Stimulated activated CD4-positive, alpha-beta T cell treated with anti-CD3 and anti-CD28 coated beads, Interleukin-4, amount 100 ng/mL, for 24 hours (primary cell): ENCODE results near the gene BDH1.
A peak's percentile ranks its signal among the peaks of the same experiment; 100 is the strongest.
"Not testable (repeated sequence)": the region's sequence is repeated elsewhere in the genome, so short reads cannot be mapped to it uniquely, and the experiment has no call there.

Experiments used
- DNase-seq: peaks from one replicate; pipeline ENCODE4 v3.0.0-alpha.2; 2020

BDH1 gene

DNA sequence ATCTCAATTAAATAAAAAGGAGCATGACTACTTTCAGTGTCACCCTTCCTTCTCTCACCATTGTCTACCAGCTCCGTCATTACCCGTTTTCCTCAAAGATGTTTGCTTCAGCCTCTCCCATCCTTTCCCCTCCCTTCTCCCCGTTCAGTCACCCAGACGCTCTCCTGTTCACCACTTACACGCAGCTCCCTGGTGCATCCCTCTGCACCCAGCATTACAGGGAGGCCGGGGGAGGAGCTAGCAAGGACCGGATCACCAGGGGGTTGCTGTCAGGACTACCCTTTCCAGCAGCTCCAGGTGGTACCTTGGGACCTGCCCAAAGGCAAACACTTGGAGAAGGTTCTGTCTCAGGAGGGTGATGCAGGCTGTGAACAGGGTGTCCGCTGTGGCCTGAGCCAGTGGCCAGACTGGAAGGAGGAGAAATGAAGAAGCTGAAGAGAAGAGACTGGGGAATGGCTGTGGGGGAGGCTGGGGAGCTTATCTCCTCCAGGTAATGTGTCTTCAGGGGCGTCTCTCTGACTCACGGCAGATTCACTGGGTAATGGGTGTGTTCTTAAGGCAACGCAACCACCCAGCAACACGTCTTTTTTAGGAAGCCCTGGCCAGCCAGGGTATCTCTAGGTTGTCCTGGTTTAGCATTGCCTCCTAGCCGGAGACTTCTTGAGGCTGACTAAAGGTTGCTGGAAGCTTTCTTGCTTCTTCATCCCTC, 21.8 kb upstream of the BDH1 start:
- no peak for DNase-seq

DNA sequence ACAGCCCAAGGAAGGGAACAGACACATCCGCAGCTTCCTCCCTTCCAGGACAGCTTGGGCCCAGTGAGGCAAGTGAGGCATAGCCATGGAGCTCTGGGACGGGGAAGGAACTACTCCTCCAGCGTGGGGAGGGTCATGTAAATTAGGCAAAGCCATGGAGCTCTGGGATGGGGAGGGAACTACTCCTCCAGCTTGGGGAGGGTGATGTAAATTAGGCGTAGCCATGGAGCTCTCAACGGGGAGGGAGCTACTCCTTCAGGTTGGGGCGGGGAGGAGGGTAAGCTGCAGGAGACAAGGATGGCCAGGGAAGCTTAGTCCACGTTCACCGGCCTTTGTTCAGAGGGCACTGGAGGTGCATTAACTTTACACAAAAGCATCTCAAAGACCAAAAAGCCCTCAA, 21.1 kb upstream of the BDH1 start:
- DNase-seq = no peak

DNA sequence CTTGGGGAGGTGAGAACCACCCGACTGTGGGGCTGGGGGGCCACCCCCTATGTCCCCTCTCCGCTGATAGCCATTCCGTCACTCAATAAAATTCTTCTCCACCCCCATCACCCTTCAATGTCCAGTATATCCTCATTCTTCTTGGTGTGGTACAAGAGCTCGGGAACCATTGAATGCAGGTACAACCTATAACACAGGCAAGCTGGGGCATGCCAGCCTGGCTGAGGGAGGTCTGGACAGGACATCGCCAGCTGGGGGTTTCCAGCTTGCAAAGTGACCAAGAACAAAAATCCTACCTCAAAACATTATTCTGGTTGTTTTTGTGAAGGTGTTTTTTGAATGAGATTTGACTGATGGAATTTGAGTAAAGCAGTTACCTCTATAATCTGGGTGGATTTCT, 19.6 kb upstream of the BDH1 start:
- DNase-seq = no peak

DNA sequence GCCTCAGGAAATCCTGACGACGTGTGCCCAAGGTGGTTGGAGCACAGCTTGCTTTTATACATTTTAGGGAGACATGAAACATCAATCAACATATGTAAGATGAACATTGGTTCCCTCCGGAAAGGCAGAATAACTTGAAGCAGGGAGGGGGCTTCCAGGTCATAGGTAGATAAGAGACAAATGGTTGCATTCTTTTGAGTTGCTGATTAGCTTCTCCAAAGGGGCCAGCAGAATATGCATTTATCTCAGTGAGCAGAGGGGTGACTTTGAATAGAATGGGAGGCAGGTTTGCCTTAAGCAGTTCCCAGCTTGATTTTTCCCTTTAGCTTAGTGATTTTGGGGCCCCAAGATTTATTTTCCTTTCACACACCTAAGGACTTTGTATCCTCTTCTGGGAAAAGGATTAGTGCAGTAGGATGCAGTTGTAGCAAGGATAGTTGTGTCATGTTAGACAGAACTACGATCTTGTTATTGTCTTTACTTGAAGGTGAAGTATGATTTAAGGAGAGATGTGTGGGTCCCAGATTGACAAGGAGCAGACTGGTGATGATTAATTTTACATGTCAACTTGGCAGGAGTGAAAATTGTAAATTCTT, 18.7 kb upstream of the BDH1 start:
- DNase-seq = not testable (repeated sequence)

DNA sequence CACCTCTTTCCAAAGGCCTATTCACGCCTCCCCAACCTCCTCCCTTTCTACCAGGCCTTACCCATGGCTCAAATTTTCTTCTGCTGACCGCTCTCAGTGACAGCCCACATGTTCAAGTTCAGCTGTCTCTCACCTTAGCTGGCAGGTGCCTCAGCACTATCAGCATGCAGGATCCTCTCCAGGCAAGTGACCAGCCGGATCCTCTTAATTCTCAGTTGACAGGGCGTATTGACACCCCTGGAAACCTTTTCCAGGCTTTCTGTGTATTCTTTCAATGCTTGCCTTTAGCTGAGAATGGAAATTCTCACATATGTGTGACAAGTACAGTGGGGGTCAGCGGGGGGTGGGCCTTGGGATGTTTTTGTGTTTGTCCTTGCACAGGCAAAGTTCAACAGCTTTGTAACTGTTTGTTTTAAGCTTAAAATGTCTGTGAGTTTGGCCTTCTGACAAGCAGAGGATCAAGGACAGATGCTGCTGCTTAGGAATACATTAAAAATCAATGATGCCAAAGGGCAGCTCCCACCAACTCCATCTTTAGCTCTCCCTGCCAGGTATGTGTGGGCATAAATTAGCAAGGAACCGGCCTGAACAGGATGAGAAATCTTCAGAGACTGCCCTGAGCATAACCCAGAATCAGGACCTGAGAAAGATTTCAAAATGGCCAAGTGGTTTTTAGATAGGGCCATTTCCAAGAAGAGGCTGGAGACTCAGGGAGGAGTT, 17.4 kb upstream of the BDH1 start:
- no peak for DNase-seq

DNA sequence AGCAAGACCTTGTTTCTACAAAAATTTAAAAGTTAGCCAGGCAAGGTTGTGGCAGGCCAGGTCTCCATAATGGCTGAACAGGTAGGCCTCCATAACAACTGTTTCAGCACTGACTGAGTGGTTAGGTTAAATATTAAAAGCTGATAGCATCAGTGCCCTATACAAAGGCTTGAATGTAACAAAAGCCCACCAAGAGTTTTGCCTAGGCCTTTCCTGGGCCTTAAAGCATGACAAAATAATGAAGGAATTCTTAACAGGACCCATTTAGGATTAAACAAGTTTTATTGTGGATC, 16.1 kb upstream of the BDH1 start:
- not testable (repeated sequence) for DNase-seq

DNA sequence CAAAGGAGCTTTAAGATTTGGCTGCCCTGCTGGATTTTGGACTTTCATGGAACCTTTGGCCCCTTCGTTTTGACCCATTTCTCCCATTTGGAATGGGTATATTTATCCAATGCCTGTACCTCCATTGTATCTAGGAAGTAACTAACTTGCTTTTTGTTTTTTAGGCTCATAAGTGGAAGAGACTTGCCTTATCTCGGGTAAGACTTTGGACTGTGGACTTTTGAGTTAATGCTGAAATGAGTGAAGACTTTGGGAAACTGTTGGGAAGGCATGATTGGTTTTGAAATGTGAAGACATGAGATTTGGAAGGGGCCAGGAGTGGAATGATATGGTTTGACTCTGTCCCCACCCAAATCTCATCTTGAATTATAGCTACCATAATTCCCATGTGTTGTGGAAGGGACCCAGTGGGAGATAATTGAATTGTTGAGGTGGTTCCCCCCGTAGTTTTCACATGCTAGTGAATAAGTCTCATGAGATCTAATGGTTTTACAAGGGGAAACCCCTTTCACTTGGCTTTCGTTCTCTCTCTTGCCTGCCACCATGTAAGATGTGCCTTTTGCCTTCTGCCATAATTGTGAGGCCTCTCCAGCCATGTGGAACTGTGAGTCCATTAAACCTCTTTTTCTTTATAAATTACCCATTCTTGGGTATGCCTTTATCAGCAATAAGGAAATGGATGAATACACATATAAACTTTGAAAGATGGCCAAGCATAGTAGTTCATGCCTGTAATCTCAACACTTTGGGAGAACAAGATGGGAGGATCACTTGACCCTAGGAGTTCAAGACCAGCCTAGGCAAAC, 15.5 kb upstream of the BDH1 start:
- DNase-seq = not testable (repeated sequence)

DNA sequence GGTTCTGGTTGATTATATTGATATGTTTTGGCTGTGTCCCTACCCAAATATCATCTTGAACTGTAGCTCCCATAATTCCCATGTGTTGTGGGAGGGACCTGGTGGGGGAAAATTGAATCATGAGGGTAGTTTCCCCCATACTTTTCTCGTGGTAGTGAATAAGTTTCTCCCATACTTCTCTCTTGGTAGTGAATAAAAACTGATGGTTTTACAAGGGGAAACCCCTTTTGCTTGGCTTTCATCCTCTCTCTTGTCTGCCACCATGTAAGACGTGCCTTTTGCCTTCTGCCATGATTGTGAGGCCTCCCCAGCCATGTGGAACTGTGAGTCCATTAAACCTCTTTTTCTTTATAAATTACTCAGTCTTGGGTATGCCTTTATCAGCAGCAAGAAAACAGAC, 13.7 kb upstream of the BDH1 start:
- DNase-seq = not testable (repeated sequence)

DNA sequence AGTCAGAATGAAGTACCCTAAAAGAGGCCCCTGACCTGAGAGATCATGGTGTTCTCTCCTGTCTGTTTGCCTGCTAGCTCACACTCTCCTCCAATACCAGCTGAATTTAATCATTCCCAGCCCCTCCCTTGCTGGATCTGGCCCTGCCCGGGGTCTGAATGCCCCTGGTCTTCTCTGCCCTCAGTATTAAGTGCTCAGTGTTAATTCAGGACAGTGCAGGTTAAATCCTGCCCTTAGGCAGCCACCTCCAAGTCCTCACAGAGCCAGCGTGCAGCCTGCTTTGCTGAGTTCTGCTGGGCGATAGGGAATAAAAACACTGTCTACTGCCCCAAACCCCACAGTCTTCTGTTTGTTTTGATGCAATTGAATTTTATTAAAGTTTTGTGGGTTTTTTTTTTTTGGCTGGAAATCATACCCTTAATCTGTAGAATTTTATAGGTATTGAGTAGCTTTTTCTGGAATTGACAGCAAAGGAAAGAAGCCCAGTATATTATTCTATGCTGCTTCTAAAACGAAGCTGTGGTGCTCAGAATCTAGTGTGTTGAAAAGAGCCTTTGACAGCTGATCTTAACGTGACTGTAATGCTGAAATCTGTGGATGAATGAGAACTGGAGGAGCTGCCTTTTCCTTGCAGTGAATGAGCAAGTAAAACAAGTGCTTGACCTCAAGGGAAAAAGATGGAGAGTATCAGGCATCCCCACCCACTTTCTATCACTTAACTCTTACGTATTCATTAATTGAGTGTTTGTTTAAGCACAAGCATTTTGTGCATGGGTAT, 12.3 kb upstream of the BDH1 start:
- DNase-seq = no peak

DNA sequence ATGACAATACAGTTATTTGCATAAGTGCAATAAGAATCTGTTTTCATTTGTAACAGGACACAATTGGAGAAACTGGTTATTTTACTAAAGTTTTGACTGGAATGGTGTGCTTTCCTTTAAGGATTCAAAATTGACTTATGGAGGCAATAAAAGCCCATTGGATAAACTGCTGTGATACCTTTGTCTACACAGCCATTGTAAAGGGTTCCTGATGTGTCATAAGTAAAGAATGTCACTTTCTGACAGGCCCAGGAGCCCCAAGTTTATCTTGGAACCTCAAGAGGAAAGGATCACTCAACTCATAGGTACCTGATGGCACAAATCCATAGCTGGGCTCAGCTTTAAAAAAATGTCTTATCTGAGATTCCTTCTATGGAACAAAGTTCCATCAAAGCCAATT, 10.4 kb upstream of the BDH1 start:
- not testable (repeated sequence) for DNase-seq

DNA sequence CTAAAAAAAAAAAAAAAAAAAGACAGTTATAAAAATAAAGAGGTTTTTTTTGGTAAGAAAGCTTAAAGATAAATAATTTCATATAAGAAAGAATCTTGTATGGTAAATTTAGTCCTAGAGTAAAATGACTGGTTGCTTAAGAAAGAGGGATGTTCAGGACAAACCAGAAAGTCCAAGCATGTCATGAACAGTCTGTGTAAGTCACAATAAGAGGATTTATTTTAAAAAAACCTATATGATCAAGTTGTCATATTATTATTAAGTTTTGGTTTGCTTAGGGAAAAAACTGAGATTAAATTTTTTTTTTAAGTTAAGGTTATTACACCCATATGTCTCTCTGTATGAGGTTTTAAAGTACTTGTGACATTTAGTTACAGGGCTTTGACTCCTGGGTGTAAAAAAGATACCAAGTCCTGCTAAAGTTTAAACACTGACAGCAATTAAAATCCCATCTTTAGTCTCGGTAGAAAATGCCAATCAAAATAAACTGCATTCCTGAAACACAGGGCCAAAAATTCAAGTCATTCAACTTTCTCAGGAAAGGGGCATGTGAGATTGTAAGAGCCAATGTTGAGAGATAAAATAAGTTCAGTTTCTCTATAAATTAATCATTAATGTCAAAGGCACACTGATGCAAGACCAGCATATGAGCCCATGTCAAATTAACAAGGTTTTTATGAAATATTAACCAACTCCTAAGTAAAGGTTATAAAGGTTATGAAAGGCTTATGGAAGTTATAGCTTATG, 8.5 kb upstream of the BDH1 start:
- DNase-seq = no peak

DNA sequence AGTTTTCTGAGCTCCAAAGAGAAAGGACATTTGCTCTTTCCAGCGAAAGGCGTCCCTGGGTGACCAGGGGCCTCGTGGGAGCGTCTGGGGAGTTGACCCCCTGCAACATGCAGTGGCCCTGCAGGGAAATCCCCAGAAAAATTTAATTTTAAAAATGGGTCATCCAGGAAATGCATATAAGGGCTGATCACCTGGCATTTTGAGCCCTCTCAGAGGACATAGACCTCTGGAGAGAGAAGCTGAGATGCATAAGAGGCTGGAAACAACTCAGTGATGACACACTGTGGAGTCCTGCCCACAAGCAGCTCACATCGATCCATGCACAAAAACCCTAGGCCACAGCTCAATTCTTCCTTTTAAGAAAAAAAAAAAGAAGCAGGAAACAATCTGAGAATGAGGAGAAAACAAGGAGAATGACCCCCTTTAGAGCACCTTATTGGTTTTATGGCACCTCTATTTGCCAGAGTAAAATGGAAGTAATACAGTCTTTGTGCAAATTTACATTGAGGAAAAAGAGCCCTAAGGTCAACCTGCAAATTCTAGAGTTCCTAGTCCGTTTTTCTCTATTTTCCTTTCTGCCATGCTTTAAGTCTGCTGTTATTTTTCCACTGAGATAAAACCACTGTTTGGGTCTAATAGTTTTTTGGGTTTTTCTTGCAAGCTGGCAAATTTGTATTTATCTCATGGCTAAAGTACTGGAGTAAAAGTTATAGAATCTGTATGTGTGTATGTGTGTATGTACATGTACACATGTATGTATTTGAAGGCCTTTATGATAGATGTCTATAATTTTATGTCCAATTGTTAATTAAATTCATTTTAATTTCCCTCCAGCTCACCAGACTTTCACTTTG, 6.9 kb upstream of the BDH1 start:
- no peak for DNase-seq

DNA sequence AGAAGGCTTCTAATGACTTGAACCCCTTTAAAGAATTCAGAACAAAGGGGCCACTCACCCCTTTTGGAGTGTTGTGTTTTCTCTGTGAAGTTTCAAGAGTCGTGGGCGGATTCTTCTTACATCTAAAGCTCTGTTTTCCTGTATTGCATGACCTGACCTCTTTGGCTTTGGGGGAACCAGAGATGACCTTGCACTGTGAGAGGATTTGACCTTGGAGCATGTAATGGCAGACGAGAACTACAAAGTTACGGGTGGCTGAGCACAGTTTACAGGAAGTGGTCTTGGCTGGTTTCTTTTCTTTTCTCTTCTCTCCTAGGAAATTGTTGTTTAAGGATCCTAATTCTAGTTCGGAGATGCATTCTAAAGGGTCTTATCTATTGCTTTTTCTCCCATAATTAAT, 6.2 kb upstream of the BDH1 start:
- no peak for DNase-seq

DNA sequence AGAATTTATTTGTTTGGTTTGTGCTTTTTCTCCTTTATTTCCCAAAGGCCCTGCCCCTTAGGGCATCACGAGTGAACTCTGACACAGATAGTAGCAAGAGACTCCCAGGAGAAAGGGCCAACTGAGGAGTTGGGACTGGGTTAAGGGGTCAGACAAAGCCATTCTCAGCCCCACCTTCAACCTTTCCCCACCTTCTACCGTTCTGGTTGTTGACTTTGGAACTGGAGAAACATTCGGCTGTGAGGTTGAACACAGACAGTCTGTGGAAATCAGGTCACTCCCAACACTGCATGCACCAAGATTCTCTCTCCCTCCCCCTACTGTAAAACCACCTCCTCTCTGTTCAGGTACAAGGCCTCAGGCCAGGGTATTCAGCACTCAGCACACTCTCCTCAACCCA, 3.9 kb upstream of the BDH1 start:
- DNase-seq = no peak

DNA sequence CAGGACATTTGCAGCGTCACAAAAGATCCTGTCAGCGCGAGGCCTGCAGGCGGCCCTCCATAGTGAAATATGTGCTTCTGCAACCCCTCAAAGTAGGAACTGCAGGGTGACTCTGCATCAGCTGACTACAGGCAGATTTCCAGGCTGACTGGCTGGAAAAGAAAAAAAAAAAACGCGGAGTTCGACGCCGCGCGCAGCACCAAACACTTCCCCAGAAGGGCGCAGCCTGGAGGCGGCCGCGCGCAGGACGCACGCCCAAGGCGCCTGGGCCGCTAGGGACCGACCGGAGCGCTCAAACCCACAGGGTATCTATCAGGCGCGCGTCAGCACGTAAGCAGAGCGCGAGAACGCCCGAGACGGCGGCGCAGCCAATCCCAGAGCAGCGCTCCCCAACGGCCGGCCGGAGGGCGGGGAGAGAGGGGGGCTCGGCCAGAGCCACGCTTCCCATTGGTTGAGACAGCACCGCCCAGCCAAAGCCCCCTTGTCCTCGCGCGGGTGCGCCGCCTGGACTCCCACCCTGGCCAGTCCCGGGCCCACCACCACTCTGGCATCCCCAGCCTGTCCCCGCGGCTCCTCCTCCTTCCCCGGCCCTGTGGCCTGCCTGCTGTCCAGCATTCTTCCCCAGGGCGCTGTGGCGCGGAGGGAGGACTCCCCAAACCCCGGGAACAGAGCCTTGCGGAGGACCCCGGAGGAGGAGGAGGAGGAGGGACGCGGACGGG, 1.0 kb downstream of the BDH1 start:
- DNase-seq = peak; percentile 94

DNA sequence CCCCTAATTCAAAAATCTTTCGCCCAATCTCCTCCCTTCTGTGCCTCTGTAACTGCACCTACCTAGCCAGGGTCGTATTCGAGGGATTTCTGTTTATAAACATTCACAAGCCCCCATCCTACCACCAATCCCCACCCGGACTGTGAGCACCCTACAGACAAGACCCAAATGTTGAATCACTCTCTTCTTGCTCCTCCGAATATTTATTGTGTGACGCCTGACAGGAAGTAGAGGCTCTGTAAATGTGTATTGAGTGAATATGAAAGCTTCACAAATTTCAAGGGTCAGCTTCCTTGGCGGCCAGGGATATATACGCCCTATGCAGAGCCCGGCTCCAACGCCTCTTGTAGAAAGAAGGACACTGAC, 1.6 kb downstream of the BDH1 start:
- DNase-seq = no peak

DNA sequence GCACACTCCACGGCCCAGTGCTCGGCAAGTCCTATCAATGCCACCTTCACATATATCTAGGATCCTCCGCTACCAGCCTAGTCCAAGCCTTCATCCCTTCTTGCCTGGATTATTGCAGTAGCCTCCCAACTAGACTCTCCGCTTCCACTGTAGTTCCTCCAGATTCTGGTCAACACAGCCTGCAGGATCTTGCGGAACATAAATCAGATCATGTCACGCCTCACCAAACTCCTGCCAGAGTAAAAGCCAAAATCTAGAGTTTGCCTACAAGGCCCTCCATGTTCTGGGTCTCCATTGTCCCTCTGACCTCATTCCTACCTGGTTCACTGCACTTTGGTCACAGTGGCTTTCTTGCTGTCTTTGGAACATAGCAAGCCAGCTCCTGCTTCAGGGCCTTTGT, 3.6 kb downstream of the BDH1 start:
- no peak for DNase-seq

DNA sequence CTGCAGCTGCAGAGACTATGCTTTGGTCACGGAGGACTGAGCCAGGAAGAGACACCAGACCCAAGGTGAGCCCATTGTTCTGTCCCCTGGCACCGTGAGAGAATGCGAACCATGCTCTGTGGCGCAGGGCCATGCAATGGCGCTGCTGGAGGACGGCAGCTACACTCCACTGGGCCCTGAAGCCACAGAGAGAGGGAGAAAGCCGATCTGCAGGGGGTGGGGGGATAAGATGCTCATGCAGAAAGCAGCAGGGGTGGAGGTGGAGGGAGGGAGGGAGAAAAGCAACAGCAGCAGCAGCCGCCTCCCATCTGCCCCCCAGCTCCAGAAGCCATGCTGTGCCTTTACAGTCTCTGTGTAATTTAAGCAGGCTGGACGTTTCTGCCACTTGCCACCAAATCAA, 5.3 kb downstream of the BDH1 start:
- no peak for DNase-seq

DNA sequence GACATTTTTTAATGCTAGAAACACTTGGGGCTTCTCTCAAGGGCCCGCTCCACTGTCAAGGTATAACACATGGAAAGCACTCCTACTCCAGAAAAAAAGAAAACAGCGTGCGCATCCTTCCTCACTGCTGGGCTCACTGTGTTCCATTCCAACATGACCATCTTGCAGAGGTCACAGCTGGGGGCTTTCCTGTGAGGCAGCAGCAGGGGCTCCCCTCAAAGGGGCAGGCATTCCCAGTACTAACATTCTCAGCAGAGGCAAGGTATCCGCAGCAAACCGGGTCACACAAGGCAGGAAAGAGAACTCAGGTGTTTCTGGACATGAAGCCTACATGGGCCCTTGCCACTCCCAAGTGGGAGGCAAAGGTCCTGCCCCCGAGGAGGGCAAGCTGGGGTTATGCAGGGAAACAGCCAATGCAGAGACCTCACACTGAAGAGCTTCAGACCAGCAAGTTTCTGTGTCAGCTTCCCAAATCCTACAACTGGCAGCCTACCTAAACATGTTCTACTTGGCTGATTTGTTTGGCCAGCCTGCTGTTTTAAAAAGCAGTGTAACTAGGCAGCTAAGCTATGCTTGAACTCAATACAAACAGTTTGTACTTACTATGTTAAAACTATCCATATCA, 6.4 kb downstream of the BDH1 start:
- DNase-seq = no peak
